Kidney (tissue), 14 donors: ENCODE data around the gene PIM3. TPM values are rescaled to one million over a fixed set of nuclear protein-coding genes. Genes with fewer than 3 reads are reported as not detected.
A peak's percentile ranks its signal among the peaks of the same experiment; 100 is the strongest.

Source experiments
- DNase-seq, 5 donors: peaks; one replicate each; pipeline ENCODE4 v3.0.0-alpha.2; 2013 to 2020
- FAIRE-seq: peaks from 2 replicates; lab custom pipeline; 2012; peaks lifted over from hg19 to GRCh38; lab: Jason Lieb, UNC
- H3K27ac ChIP-seq, 2 donors: one replicate each; pipeline ENCODE4 v1.7.0; 2013; ENCODE audit warnings: low read depth in 2 of 2, low read length in 2 of 2, inconsistent platforms in 1 of 2
- H3K27me3 ChIP-seq: one replicate; pipeline ENCODE4 v1.7.1; 2013; ENCODE audit warnings: low read length, inconsistent platforms; ENCODE audit not compliant: control insufficient read depth, insufficient read depth
- H3K36me3 ChIP-seq, 3 donors: one replicate each; pipeline versions ENCODE4 v1.7.0 to v1.7.1; 2013; ENCODE audit warnings: low read length in 3 of 3, control low read depth in 1 of 3, inconsistent platforms in 1 of 3; ENCODE audit not compliant: insufficient read depth in 3 of 3, control insufficient read depth in 2 of 3
- H3K4me1 ChIP-seq, 3 donors: one replicate each; pipeline versions ENCODE4 v1.7.0 to v1.7.1; 2013; ENCODE audit warnings: low read length in 3 of 3, inconsistent platforms in 1 of 3, low read depth in 1 of 3; ENCODE audit not compliant: control insufficient read depth in 2 of 3, insufficient read depth in 2 of 3
- H3K4me3 ChIP-seq, 3 donors: one replicate each; pipeline versions ENCODE4 v1.7.0 to v1.8.1; 2013; ENCODE audit warnings: low read length in 3 of 3, control low read depth in 1 of 3, inconsistent platforms in 1 of 3
- H3K9ac ChIP-seq, 3 donors: one replicate each; pipeline versions ENCODE4 v1.7.0 to v1.7.1; 2013; ENCODE audit warnings: low read length in 3 of 3, control low read depth in 1 of 3, inconsistent platforms in 1 of 3
- H3K9me3 ChIP-seq, 3 donors: one replicate each; pipeline versions ENCODE4 v1.7.0 to v1.7.1; 2013; ENCODE audit warnings: low read length in 3 of 3, control low read depth in 1 of 3, inconsistent platforms in 1 of 3; ENCODE audit not compliant: control insufficient read depth in 2 of 3, insufficient read depth in 1 of 3
- intact Hi-C: fragments of 100-400 bp; cut with DNase I; formaldehyde crosslinking; loops from one replicate; pipeline ENCODE4 v1.11.1; 2022
- polyA plus RNA-seq: library from polyadenylated mRNA; stranded (reverse); fragments of 350-450 nt; fragmentation: Illumina TruSeq; extraction: RNeasy Lipid Tissue Mini Kit (QIAGEN cat#74804); gene quantifications from one replicate; pipeline ENCODE4 v1.2.3, GENCODE V29; 2014; ENCODE audit warnings: low read depth, low replicate concordance; ENCODE audit not compliant: insufficient read depth
- total RNA-seq: library from RNA; stranded (reverse); fragmentation: NEBNext Ultra II Directional; extraction: Animal tissue kit (Norgen Biotek cat#: 25700); gene quantifications from one replicate; pipeline ENCODE4 v1.2.1, GENCODE V29; 2021
- TF ChIP-seq, protein P1 (sequence below): IDR thresholded peaks from 3 replicates; pipeline ENCODE4 v1.5.1; 2012; ENCODE audit warnings: mild to moderate bottlenecking, moderate library complexity, borderline replicate concordance; ENCODE audit not compliant: insufficient read depth; ENCODE audit errors: extremely low read depth
- donor health status: control.
- donor health status: control.
- donor health status: control.
- donor health status: control.
- donor health status: control.
- donor health status: DM: yes; HTN: yes; CAD: no.
- donor health status: Normal renal cell carcinoma (clear cell type).

Gene PIM3
- total and polyA plus RNA-seq, 2 donors from 2014 or later, result 96.5 to 107 TPM

DNA sequence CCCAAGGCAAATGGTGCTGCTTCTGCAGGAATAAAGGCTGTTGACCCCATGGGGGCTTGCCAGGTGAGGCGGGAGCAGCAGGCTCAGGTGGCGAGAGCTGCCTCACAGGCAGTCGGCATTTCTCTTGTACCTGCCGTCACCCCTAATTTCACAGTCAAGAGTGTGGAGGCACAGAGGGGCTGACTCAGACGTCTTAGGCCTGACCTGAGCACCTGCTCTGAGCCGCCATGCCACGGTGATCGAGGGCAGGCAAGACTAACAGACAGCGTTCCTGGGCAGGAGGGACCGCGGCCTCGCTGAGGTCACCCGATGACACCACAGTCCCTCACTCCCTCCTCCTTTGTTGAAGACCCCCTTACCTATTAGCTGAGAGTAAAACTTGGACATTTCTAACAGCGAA is 47.5 kb upstream of the PIM3 start:
- TF ChIP-seq, protein P1, sequence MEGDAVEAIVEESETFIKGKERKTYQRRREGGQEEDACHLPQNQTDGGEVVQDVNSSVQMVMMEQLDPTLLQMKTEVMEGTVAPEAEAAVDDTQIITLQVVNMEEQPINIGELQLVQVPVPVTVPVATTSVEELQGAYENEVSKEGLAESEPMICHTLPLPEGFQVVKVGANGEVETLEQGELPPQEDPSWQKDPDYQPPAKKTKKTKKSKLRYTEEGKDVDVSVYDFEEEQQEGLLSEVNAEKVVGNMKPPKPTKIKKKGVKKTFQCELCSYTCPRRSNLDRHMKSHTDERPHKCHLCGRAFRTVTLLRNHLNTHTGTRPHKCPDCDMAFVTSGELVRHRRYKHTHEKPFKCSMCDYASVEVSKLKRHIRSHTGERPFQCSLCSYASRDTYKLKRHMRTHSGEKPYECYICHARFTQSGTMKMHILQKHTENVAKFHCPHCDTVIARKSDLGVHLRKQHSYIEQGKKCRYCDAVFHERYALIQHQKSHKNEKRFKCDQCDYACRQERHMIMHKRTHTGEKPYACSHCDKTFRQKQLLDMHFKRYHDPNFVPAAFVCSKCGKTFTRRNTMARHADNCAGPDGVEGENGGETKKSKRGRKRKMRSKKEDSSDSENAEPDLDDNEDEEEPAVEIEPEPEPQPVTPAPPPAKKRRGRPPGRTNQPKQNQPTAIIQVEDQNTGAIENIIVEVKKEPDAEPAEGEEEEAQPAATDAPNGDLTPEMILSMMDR, result no peak
- intact Hi-C loops, result no loop called here
- H3K27ac ChIP-seq, result no peak overlapping the region
- H3K4me3 ChIP-seq, result no peak overlapping the region
- H3K27me3 ChIP-seq, result no peaks in the 10 kb centered on the region
- FAIRE-seq, result no peak
- peaks cover 0 to 4% (median 0%) of the 10 kb centered on the region in 3 donors for H3K4me1 ChIP-seq
- DNase-seq, result peak in 1 of 5 donors; percentile 57
- H3K9me3 ChIP-seq, result no peaks in the 10 kb centered on the region
- no peak overlapping the region for H3K9ac ChIP-seq
- peaks cover 0 to 8% (median 0%) of the 10 kb centered on the region in 3 donors for H3K36me3 ChIP-seq

DNA sequence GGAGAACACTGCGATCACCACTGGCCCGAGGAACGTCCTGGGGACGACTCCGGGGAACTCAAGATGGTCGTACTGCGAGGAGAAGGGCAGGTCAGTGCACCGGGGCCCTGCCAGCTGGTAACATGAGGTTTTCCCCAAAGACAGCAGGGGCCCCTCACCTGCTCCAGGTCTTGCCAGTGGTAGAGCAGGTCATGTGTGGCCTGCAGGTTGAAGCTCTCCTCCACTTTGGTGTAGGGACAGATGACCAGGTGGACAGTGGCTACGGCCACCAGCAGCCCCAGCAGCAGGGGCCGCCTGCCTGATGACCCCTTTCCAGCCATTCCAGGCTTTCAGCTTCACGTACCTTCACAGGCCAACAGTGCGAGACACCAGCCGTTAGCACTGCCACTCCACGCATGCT is 47.1 kb upstream of the PIM3 start:
- H3K36me3 ChIP-seq, result peaks cover 0 to 8% (median 0%) of the 10 kb centered on the region in 3 donors
- intact Hi-C loops, result no loop called here
- no peaks in the 10 kb centered on the region for H3K9me3 ChIP-seq
- FAIRE-seq (no peak), DNase-seq (peak in 1 of 5 donors; percentile 35)
- H3K27me3 ChIP-seq, result no peaks in the 10 kb centered on the region
- TF ChIP-seq, protein P1, result no peak
- H3K4me3 ChIP-seq, result no peak overlapping the region
- H3K27ac ChIP-seq, result no peak overlapping the region
- no peak overlapping the region for H3K9ac ChIP-seq
- peaks cover 0 to 4% (median 0%) of the 10 kb centered on the region in 3 donors for H3K4me1 ChIP-seq

DNA sequence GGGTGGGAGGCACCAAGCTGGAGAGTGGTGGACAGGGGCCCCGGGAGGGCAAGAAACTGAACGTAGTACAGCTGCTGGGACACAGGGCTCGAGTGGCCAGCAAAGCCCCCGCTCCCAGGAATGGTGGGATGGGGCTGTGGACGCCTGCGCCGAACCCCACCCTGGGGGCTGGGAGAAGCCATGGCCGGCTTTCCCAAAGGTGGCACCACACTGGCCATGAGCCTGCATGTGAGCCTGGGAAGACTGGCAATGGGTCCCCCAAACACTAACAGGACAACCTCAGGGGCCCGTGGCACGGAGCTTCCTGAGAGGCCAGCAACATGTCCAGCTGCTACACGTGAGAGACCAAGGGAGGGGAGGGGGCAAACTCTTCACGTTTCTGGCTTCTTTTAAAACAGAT is 46.3 kb upstream of the PIM3 start:
- intact Hi-C loops, result no loop called here
- FAIRE-seq (no peak), DNase-seq (peak in 1 of 5 donors; percentile 50)
- Histone ChIP-seq H3K36me3 (peaks cover 0 to 8% (median 0%) of the 10 kb centered on the region in 3 donors), H3K27me3 (no peaks in the 10 kb centered on the region), H3K27ac (no peak overlapping the region), H3K9ac (no peak overlapping the region), H3K9me3 (no peaks in the 10 kb centered on the region), H3K4me3 (no peak overlapping the region), H3K4me1 (peaks cover 0 to 9% (median 0%) of the 10 kb centered on the region in 3 donors)
- TF ChIP-seq, protein P1, result no peak

DNA sequence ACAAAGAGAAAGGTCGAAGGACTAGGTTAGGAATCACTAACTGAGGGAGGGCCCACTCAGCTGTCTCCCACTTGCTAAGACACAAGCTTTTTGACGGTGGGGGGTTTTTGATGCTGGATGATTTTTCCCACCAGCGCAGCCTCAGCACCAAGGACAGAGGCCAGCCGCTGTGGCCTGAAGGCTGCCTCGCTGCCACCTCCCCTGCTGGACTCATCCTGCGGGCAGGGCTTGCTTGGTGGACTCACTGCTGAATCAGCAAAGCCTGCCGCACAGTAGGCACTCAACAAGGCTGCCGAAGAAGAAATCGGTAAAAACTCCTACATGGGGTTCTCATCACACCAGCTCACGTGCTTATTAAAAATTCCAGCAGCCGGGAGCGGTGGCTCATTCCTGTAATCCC is 45.0 kb upstream of the PIM3 start:
- DNase-seq, result peak in 1 of 5 donors; percentile 67
- Histone ChIP-seq H3K4me3 (no peak overlapping the region), H3K27me3 (no peaks in the 10 kb centered on the region), H3K9me3 (no peaks in the 10 kb centered on the region), H3K36me3 (peaks cover 0 to 8% (median 5%) of the 10 kb centered on the region in 3 donors), H3K4me1 (peaks cover 0 to 10% (median 0%) of the 10 kb centered on the region in 3 donors), H3K27ac (no peak overlapping the region), H3K9ac (no peak overlapping the region)
- no peak for FAIRE-seq
- TF ChIP-seq, protein P1, result no peak
- intact Hi-C loops, result no loop called here
